GM19025 (cell line): ENCODE results near the gene EEFSEC.

Experiments used
- ATAC-seq: cut with Tn5 transposase; IDR thresholded peaks from one replicate; pipeline ENCODE4 v1.9.1; 2021; ENCODE audit warnings: mild to moderate bottlenecking, low read depth, moderate library complexity; ENCODE audit not compliant: unreplicated experiment

Gene EEFSEC

GRCh38 chr3:128431803-128432300, 278.6 kb downstream of the EEFSEC start:
- no peak for ATAC-seq

- ATAC-seq: no peak
These were observed 279.2 kb downstream of the EEFSEC start for GRCh38 chr3:128432301-128432970.

GRCh38 chr3:128432971-128433836, 279.9 kb downstream of the EEFSEC start:
- no peak for ATAC-seq

GRCh38 chr3:128433837-128434165, 280.5 kb downstream of the EEFSEC start:
- no peak for ATAC-seq

- no peak for ATAC-seq
These were observed 281.2 kb downstream of the EEFSEC start for GRCh38 chr3:128434524-128434923.

GRCh38 chr3:128435058-128435457, 281.8 kb downstream of the EEFSEC start:
- no peak for ATAC-seq

- ATAC-seq: no peak
These were observed 282.3 kb downstream of the EEFSEC start for GRCh38 chr3:128435561-128435960.

GRCh38 chr3:128436214-128436613, 282.9 kb downstream of the EEFSEC start:
- no peak for ATAC-seq

- no peak for ATAC-seq
These were observed 285.3 kb downstream of the EEFSEC start for GRCh38 chr3:128438488-128439072.

- ATAC-seq: no peak
These were observed 285.9 kb downstream of the EEFSEC start for GRCh38 chr3:128439226-128439625.

GRCh38 chr3:128442070-128442469, 288.8 kb downstream of the EEFSEC start:
- no peak for ATAC-seq

- ATAC-seq: no peak
These were observed 289.7 kb downstream of the EEFSEC start for GRCh38 chr3:128442949-128443348.

GRCh38 chr3:128443771-128444170, 290.5 kb downstream of the EEFSEC start:
- ATAC-seq: no peak

- no peak for ATAC-seq
These were observed 292.1 kb downstream of the EEFSEC start for GRCh38 chr3:128445357-128445756.

GRCh38 chr3:128446821-128447220, 293.5 kb downstream of the EEFSEC start:
- no peak for ATAC-seq

- peak; percentile 64 for ATAC-seq
These were observed 294.3 kb downstream of the EEFSEC start for GRCh38 chr3:128447561-128448013.

- ATAC-seq: no peak
These were observed 295.2 kb downstream of the EEFSEC start for GRCh38 chr3:128448491-128448890.

- ATAC-seq: no peak
These were observed 295.9 kb downstream of the EEFSEC start for GRCh38 chr3:128449111-128449638.

GRCh38 chr3:128452120-128452519, 298.8 kb downstream of the EEFSEC start:
- ATAC-seq: no peak

GRCh38 chr3:128452678-128453275, 299.5 kb downstream of the EEFSEC start:
- no peak for ATAC-seq
